Measurements from ENCODE around the gene SIK3.
A peak's percentile ranks its signal among the peaks of the same experiment; 100 is the strongest.

The SIK3 gene

DNA sequence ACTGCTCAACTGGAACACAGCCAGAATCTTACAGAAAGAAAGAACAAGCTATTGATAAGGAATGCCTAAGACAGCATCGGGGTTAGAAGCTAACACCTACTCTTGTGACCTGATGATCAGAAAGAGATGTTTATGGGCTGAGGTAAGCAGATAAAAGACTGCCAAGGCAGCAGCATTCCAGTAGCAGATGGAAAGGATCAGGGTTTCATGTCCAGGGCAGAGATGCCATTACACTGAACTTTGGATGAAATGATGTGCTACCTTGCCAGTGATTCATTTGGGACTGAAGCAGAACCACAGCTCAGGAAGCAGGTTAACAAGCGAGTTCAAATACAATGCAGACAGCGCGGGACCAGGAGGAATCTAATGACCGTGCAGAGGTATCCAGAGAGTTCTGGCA is 233.7 kb downstream of the SIK3 start:
- DNase-seq (ENCODE audit: low spot score), result no peak

DNA sequence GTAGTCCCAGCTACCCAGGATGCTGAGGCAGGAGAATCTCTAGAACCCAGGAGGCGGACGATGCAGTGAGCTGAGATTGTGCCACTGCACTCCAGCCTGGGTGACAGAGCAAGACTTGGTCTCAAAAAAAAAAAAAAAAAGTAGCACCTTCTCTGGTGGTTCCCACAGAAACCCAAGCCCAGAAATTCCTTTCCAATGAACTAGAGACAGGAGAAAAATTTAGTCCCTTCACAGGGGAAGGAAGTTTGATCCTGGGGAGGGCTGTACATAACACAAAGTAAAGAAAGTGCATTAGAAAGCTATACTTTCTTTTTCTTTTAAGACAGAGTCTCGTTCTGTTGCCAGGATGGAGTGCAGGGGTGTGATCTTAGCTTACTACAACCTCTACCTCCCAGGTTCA is 235.3 kb downstream of the SIK3 start:
- no peak for DNase-seq (ENCODE audit: low spot score)

DNA sequence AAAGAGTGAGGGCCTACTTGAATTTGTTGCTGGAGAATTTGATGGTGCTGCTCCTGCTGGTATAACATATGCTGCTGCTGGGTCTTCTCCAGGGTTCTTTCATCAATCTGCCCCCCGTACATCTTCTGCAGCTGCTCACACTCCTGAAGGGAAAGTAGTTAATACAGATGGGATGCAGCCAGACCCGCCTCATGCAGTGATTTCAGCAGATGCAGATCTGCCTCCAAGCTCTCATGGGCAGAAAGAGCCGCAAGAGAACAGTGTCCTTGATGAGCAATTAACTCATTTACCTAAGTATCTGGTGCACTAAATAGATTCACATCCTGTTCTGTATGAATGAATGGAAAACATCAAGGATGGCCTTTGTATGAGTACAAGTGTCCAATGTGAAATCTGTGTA is 236.0 kb downstream of the SIK3 start:
- no peak for DNase-seq (ENCODE audit: low spot score)

DNA sequence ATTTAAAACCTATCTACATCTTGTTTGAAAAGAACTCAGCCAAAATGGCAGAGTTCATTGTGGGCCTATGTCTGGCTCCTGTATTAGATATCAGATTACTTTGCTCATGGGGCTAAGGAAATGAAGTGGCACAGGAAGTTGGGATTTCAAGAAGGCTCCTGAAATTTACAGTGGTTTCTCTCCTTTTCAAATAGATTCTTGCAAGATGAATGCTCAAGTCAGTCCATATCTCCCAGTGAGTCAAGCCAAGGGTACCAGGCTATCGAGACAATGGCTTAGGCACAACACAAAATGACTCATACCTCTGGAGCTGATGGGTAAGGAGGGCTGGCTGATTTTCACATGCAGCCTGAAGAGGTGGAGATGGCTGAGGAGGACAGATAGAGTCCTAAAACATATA is 236.7 kb downstream of the SIK3 start:
- no peak for DNase-seq (ENCODE audit: low spot score)

DNA sequence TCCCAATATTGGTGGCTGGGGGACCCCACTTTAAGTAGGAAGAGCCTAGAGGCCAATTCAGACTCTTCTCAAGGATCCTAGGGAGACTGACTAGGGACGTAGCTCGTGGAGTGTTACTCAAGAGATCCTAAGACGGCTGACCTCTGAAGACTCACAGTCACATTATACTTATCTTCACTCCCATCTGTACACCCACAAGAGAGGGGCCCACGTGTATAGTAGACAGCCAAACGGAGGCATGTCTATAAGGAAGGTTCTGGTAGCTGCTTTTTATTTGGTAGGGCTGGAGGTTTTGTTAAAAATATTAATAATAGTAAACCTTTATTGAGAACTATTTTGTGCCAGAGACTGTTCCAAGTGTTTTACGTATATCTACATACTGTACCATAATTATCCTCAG is 237.9 kb downstream of the SIK3 start:
- no peak for DNase-seq (ENCODE audit: low spot score)

DNA sequence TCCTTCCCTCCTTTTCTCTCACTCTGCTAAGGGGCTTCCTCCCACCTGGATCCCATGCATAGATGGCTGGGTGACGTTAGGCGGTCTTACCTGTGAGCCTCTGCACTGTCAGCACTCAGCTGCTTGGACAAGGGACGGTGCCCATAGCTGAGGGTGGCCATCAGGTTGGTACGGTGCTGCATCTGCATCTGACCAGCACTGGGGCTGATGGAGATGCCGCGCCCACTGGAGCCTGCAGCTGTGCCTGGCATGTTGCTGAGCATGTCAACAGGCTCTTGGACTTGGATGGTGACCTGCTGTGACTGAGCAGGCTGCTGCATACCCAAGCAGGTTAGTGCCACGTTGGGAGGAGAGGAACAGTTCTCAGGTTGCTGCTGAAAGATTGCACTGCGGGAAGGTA is 239.1 kb downstream of the SIK3 start:
- no peak for DNase-seq (ENCODE audit: low spot score)

DNA sequence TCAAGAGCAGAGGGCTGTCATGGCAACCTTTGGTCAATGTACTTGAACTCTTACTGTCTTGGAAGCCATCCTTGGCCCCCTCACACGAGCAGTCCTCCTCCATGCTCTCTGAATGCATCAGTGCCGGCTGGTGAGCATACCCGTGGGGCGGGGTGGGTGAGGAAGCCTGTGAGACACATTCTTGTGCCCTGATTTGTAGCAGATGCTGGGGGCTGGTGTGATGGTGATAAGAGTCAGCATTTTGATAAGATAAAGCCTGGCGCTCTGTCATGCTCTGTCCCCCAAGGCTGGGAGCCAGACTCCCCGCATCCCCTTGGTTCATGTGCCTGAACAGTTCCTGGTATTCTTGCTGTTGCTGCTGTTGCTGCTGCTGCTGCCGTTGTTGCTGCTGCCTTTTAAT is 240.3 kb downstream of the SIK3 start:
- no peak for DNase-seq (ENCODE audit: low spot score)

DNA sequence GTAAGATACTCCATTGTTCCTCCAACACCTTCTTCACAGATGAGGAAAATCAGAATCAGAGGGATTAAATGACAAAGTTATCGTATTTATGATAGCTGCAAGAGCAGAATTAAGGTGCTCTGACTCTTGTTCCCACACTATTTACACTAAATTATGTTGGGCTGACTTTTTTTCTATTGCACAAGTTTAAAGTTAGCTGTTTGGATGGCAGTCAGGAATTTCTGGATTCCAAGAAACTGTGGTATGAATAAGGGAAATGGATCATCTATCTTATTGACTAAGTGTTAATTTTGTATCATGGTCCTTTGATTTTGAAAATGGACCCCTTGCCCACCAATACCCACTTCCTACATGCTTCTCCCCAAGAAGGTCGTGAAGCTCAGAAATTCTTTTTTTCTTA is 240.9 kb downstream of the SIK3 start:
- DNase-seq (ENCODE audit: low spot score), result no peak

DNA sequence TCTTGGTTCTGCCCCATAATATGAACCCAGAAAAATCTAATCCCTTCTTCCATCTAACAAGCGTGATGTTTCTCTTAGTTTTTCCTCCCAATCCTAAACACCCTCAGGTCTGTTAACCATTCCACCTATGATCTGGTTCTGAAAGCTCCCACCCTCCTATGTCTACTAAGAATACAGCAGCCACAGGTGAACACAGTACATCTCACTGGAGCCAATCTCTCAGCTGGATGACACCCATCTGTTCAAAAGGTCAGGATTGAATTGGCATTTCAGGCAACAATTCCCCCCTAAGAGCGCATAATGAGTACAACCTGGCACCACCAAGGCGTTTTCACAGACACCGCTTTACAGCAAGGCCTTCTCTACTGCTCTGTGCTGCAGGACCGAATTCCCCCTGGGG is 241.8 kb downstream of the SIK3 start:
- no peak for DNase-seq (ENCODE audit: low spot score)

DNA sequence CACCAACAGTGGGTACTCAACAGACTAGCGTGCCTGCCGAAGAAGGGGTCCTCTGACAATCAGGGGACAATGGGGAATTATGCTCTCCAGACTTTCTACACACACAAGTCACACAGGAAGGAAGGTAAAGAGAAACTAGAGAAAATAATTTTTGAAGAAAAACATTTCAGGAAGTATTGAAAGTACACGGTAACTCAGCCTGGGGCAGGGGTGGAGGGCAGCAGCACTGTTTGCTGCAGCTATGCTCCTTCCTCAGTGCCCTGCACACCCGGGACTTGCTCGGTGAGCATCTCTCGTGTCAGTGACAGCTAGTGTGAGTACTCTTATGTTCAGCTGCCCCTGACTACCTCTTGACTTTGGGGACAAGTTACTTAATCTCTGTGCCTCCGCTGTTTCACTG is 242.8 kb downstream of the SIK3 start:
- DNase-seq (ENCODE audit: low spot score), result no peak

DNA sequence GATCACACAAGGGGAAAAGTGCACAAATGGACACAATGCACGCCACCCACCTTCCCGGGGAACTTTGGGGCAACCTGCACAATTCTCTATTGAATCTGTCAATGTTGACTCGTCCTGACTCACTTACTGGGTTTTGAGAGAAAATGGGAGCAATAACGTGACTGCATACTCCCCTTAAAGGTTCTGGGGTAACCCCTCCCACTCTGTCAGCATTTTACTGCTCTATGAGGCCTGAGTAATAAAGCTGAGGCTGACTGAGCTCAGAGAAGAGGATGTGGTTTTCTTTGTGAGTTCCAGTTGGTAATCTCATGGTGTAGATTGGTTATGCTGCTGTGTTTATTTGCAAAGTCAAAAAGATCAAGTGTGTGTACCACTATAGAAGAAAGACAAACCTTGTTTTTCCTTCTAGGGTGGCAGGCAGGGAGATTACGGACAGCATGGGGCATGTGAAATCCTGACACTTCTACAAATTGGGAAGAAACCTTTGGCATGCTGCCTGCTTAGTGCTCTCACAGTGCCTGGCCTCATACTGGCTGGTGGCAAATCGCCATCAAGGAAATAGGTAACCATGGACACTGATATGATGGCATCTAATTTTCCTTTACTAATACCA is 244.7 kb downstream of the SIK3 start:
- DNase-seq (ENCODE audit: low spot score), result no peak

DNA sequence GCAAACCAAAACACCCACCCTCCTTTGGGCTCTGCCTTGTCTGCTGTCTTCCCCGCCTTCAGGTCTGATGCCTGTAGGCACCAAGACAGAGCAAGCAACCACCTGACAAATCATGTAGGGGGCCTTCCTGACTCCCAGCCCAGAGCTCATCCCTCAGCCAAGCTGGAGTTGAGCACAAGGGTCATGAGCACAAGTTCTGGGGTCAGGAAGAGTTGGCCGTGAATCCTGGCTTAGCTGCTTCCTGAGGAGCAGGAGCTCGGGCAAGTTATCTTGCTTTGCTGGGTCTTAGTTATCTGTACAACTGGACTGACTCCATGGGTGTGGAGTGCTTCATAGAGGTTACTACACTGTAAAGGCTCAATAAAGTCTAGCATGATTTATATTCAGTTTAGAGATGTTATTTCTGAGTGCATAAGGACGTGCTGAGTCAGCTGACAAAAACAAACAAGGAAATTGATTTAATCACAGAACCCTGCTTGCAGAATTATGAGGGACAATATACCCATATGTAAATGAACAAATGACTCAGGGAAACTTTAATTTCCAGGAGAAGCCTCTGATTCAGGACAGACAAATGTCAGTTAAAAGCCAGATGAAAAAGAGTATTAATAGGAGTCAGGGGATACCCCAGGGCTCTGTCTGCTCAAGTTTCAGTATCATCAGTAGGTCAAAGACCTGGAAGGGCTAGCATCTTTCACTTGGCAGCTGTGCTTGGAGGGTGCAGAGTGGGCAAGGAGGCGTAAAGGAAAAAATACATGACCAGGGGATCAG is 245.8 kb downstream of the SIK3 start:
- DNase-seq (ENCODE audit: low spot score), result no peak

DNA sequence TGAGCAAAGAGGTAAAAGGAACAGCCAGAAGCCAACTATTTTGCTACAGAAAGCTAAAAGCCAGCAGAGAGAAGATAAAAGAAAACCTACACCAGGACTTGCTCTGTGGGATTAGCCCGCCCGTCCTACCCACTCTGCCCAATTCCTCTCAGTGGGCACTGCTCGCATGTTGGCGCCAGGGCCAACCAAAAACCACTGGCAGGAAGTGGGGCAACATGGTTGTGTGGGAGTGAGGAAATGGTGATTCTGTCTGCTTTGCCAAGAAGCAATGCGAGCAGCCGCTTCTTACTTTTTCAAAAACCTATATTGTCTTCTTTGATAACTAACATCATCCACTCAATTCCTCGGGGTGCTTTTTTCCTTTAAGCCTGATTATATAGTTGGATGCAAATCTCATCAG is 246.6 kb downstream of the SIK3 start:
- DNase-seq (ENCODE audit: low spot score), result no peak

DNA sequence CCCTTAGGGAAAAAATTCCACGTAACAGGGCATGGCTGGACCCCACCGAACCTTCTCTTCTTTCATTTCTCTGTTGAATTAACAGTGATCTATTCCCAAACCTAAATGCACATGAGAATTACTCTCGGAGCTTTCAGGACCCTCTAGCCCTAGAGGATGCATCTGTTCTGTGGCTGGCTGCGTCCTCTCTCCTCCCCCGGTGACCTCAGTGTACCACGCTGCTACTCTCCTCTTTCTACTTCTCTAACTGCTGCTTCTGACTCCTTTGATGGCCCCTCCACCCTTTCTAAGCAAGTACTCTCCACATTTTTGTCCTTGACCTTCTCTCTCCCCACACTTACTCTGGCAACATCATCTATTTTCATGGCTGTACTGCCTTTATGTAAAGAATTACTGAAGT is 248.7 kb downstream of the SIK3 start:
- no peak for DNase-seq (ENCODE audit: low spot score)

DNA sequence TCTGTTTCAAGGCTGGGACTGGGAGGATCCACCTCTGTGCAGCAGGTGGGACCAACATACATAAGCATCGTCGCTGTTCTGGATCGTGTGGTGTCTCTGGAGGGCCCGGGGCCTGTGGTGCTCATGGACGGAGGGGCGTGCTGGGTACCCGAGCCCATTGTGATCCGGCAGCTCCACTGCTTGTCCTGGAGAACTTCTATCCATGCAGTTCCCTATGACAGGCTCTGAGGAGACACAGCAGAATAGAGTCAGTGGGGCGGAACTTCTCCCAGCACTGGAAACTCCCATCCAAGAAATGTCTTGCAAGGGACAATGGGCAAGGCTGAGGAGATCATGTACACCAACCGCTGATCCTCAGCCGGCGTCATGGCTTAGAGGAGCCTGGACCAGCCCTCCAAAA is 249.2 kb downstream of the SIK3 start:
- no peak for DNase-seq (ENCODE audit: low spot score)

DNA sequence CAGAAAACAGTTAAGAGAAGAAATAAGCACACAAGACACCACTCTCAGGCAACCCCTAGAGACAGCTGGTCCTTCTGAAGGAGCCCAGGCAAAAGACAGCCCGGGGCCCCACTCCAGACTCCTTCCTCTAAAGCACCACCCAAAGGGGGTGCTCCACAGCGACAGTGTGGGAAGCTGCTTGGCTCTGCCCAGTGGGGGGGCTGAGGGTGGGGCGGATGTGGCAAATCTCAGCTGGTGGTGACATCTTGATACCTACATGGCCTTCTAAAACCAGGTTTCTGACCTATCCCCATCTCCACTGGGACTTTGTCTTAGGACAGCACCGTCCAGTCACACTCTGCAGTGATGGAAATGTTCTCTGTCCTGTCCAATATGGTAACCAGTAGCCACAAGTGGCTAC is 250.6 kb downstream of the SIK3 start:
- no peak for DNase-seq (ENCODE audit: low spot score)

DNA sequence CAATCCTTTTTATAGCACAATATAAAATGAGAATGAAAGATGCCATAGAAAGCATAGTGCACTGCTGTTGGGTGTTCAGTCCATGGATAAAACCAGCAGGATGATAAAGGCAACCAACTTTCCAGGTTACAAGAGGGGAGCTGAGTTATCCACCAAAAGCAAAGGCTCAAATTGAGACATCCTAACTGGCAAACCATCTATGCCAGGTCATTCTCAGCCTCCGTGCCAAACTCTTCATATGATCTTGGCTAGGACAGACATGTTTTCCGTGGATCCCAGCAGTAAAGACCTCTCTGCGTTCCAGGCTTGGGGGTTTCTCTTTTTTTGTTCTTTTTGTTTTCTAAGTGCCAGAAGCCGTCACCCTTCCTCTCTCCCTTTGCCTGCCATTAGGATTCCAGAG is 253.5 kb downstream of the SIK3 start:
- no peak for DNase-seq (ENCODE audit: low spot score)

DNA sequence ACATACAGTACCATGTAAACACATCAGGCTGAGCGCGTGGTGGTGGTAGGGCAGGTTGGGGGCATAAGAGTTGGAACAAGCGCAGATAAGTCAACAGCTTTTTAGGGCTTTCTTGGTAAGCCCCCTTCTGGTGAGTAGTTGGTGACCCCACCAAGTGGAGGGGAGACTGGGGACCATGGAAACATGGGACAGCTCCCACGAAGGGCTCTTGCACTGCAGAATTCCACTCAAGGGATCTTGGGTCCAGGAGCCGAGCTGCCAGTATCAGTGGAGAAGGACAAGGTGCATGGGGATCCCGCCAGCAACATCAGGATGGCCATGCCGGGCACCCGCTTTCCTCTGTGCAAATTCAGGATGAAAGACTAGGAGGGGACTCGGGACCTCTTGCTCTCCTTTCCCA is 254.6 kb downstream of the SIK3 start:
- DNase-seq (ENCODE audit: low spot score), result no peak

DNA sequence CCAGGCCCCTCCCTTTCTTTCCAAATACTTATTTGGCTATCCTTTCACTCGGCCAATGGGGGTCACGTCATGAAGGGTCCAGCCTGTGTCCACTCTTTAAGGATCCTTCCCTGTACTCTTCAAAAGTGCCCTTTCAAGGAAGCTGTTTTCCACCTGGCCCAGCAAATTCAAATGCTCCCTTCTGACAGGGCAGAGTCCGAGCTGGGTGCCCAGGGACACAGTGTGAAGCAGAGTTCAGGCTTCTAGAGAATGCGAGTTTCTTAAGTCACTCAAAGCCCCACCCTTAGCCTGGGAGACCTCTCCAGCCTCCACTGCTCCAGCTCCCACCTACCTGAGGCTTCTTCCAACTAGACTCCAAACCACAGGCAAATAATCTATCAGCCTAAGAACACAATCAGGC is 255.3 kb downstream of the SIK3 start:
- no peak for DNase-seq (ENCODE audit: low spot score)

DNA sequence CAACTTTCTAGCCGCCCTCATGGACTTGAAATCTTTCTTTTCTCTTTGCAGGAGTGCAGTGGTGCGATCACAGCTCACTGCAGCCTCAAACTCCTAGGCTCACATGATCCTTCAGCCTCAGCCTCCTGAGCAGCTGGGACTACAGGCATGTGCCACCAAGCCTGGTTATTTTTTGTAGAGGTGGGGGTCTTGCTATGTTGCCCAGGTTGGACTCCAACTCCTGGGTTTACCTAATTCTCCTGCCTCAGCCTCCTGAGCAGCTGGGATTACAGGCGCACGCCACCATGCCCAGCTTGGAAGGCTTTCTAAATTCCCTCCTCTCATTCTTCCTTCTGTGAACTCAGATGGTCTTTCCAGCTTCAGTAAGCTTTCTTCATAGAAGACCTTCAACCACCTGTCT is 256.1 kb downstream of the SIK3 start:
- no peak for DNase-seq (ENCODE audit: low spot score)

DNA sequence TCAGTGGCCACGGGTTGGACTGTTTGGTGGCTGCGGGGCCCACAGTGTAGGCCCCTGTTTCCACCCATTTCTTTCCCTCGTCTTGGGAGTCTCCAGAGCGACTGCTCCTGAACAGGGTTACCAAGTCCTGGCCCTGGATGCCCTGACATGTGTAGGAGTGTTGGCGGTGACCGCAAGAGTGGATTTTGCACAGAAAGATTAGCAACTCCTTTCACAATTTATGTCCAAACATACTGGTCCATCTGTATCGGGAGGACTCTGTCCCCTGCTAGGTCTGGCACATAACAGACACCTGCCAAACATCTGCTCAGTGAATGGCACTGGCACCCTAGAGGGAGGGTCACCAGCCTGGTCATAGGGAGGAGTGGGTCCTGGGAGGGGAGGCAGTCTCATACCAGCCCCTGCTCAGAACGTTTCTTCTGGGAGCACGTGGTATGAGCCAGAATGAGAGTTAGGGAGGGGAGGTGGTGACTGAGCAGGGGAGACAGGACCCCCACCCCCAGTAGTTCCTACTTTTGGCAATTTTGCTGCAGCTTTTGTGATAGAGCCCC is 257.4 kb downstream of the SIK3 start:
- no peak for DNase-seq (ENCODE audit: low spot score)

DNA sequence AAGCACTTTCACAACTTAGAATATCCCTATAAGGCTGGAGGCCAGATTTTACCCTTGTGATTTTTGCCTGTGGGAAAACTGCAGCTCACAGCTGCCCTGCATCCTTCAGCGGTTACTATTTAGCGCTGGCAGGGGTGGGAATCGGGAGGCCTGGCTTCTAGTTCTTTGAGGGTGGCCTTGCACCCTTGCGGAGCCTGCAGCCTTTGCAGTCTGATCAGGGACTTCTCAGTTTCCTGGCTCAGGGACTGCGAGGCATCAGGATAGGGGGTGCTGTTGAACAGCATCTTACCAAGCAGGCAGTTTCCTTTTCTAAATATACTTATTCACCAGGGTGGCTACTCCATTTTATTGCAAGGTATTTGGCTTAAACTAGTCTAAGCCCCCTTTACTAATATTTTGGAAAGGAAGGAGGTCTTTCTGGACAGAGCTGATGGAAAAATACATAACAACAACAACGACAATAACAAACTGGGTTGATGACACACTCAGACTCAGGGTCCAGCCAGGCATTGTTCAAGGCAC is 257.9 kb downstream of the SIK3 start:
- peak; percentile 50 for DNase-seq (ENCODE audit: low spot score)

DNA sequence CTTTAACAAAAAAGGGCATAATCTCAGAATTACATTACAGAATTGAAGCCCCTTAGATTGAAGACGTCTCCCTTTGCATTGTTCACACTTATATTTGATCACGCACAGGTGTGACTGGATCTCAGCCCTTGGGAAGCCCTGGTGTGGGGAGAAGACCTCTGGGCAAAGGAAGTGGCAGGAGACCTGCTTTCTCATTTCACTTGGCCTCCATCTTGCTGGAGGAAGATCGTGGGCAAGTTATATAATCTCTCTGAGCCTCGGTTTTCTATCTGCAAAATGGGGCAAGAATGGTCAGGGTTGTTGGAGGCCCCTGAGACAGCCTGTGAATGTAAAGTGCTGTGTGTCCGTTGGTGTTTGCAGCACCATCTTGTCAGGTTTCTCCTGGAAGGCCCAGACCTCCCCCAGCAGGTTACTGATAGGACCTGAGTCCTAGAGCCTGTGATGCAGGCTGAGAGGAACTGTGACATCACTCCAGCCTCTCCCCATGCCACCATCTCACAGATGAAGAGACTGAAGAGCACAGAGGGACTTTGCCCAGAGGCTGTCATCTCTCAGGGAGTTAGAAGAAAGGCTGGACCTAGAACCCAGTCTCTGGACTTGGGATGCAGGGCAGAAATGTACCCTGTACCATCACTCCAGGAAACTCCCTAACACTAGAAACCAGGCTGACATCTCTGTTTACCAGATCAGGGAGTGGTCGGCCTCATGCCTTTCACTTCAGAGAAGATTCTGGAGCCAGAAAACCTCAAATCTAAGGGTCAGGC is 259.7 kb downstream of the SIK3 start:
- DNase-seq (ENCODE audit: low spot score), result no peak

All from HuH-7 (cell line).